Measurements from ENCODE around the gene RCOR3.

- TF ChIP-seq CTCF (IDR thresholded peaks at IDR 0.05; ENCODE audit: low read length) (no peak), EZH2 (optimal IDR thresholded peaks at IDR 0.05; ENCODE audit: low read depth, low read length) (no peak)
Measured at GRCh38 chr1:211339631-211340041, 80.5 kb downstream of the RCOR3 start.

All from MM.1S (cell line).